ENCODE results near the gene C19orf12.
"Not testable (repeated sequence)": the region's sequence is repeated elsewhere in the genome, so short reads cannot be mapped to it uniquely, and the experiment has no call there.

Gene C19orf12

DNA sequence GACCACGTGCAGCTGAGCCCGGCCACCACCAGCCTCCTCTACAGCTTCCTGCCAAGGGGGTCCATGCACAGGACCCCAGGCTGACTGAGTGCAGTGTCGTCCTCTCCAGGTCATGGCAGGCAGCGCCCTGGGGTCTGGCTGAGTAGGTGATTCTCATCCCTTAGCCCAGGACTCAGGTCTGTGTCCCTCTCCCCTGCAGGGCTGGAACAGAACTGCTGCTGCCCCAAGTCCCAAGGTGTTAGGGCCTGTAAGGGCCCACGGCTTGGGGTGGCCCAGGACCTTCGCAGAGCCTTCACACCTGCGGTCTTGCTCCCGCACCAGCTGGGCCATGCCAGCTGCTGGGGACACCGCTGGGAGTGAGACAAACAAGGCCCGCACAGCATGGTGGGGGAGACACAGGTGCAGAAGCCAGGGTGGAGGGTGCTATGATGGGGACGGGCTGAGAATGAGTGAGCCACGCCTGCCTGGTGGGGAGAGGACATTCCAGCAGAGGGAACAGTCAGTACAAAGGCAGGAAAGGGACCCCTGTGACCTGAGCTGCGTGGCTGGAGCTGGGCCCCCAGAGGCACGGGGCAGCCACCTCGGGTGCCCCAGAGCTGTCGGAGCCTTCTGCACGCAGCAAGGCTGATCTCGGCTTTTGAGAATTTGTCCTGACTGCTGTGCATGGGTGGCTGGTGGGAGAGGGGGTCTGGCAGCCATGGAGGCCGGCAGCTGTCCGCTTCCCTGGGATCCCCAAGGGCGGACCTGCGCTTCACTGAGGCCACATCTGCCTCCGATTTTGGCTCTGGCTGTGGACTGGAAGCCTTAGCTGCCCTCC lies 37.9 kb downstream of the C19orf12 start:
- DNase-seq (ENCODE audit: low spot score) = no peak

DNA sequence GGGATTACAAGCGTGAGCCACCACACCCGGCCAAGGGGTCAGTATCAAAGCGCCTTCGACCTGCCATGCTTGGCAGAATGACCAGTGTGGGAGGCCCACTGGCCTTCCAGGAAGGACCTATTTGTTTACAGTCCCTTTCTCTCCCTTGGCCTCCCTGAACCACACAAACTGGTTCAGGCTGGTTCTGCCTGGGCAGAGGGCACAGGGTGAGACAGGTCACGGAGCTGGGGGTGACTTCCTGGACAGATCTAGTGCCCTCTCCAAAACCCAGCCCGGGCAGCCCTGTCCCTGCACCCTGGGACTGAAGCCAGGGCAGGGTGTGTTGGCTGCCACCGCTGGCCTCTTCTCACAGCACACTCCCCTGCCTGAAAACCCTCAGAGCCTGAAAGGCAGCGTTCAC lies 38.5 kb downstream of the C19orf12 start:
- no peak for DNase-seq (ENCODE audit: low spot score)
- FAIRE-seq = peak; percentile 5

More for the DNA sequence above, 37.9 kb downstream of the C19orf12 start:
- FAIRE-seq = peak; percentile 81

GRCh38 chr19:29675650-29676186 lies 39.3 kb downstream of the C19orf12 start:
- FAIRE-seq = peak; percentile 17
- DNase-seq (ENCODE audit: low spot score) = no peak

- DNase-seq (ENCODE audit: low spot score) (no peak), FAIRE-seq (no peak)
These were observed 39.9 kb downstream of the C19orf12 start for GRCh38 chr19:29675120-29675649.

- no peak for FAIRE-seq
- no peak for DNase-seq (ENCODE audit: low spot score)
These were observed 40.5 kb downstream of the C19orf12 start for GRCh38 chr19:29674374-29675119.

DNA sequence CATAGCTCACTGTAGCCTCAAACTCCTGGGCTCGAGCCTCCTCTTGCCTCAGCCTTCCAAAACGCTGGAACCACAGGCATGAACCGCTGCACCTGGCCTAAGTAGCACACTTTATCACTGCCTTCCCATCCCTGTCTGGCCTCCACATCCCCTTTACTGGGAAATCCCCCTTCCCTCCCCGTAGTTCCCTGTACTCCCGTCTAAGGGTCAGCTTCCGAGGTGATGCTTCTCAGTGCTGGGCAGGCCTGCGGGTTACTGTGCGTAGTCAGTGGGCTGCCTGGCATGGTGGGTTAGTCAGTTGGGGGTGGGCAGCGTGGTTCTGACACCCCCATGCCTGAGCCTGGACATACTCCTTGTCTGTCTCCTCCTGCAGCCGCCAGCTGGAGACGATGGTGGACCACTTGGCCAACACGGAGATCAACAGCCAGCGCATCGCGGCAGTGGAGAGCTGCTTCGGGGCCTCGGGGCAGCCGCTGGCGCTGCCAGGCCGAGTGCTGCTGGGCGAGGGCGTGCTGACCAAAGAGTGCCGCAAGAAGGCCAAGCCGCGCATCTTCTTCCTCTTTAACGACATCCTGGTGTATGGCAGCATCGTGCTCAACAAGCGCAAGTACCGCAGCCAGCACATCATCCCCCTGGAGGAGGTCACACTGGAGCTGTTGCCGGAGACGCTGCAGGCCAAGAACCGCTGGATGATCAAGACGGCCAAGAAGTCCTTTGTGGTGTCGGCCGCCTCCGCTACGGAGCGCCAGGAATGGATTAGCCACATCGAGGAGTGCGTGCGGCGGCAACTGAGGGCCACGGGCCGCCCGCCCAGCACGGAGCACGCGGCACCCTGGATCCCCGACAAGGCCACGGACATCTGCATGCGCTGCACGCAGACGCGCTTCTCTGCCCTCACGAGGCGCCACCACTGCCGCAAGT lies 41.4 kb downstream of the C19orf12 start:
- FAIRE-seq (peak; percentile 70), DNase-seq (ENCODE audit: low spot score) (no peak)

DNA sequence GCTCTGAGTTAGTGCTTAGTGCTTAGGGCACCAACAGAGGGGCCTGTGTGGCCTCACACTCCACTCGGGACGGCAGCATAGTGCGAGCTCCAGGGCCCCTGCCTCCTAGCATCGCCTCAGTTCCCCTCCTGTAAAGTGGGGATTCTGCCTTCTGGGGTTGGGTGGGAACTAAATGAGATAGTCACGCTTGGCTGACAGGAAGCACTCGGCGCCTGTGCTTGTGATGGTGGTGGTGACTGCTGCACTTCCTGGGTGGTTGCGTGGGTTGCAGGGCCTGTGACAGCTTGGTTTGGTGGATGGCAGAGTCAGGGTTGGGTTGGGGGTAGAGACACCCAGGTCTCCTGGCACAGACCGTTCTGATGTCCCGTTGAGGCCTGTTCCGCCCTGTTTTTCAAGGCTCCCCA lies 42.1 kb downstream of the C19orf12 start:
- DNase-seq (ENCODE audit: low spot score) (no peak), FAIRE-seq (peak; percentile 13)

- FAIRE-seq = no peak
- DNase-seq (ENCODE audit: low spot score) = no peak
These were observed 42.6 kb downstream of the C19orf12 start for GRCh38 chr19:29672319-29672932.

DNA sequence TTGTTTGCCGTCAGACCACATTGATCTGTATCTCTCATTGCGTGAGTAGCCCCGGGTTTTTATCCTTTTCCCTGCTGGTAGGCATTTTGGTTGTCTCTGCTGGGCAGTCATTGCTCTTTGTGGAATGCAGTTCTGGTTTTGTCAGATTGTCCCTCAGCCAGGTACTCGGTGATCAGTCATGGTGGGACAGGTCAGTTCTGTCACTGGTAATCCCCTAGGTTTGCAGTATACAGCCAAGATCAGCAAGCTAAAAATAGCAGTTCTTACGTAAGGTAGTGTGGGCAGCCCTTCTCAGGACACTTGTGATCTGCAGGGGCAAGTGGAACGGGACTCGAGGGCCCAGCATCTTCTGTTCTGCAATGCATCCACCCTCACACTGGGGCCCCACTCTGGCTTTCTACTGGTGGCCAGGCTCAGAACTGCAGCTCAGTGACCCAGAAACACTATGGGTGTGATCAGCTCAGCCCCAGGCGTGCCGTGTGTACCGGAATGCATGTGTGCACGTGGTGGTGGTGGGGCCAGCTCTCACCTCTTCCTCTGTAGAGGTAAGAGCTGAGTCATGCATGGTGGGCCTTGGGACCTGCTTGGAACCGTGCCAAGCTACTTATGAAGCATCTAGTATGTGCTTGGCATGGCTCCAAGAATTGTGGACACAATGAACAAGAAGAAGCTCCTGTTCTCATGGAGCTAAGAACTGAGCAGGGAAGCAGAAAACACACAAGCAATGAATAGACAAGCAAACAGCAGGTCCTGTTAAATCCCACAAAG lies 43.5 kb downstream of the C19orf12 start:
- peak; percentile 96 for FAIRE-seq
- peak; percentile 86 for DNase-seq (ENCODE audit: low spot score)

GRCh38 chr19:29671026-29671392 lies 44.1 kb downstream of the C19orf12 start:
- DNase-seq (ENCODE audit: low spot score); FAIRE-seq: not testable (repeated sequence)

DNA sequence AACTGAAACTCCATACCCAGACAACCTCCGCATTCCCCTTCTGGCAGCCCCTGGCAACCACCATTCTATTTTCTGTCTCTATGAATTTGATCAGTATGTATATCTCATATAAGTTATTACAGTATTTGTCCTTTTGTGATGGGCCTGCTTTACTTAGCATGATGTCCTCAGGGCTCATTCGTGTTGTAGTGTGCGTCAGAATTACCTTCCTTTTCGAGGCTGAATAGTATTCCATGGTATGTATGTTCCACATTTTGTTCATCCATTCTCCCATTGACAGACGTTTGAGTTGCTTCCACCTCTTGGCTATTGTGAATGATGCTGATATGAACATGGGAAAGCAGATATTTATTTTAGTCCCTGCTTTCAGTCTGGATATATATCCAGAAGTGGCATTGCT lies 44.8 kb downstream of the C19orf12 start:
- no peak for DNase-seq (ENCODE audit: low spot score)
- no peak for FAIRE-seq

DNA sequence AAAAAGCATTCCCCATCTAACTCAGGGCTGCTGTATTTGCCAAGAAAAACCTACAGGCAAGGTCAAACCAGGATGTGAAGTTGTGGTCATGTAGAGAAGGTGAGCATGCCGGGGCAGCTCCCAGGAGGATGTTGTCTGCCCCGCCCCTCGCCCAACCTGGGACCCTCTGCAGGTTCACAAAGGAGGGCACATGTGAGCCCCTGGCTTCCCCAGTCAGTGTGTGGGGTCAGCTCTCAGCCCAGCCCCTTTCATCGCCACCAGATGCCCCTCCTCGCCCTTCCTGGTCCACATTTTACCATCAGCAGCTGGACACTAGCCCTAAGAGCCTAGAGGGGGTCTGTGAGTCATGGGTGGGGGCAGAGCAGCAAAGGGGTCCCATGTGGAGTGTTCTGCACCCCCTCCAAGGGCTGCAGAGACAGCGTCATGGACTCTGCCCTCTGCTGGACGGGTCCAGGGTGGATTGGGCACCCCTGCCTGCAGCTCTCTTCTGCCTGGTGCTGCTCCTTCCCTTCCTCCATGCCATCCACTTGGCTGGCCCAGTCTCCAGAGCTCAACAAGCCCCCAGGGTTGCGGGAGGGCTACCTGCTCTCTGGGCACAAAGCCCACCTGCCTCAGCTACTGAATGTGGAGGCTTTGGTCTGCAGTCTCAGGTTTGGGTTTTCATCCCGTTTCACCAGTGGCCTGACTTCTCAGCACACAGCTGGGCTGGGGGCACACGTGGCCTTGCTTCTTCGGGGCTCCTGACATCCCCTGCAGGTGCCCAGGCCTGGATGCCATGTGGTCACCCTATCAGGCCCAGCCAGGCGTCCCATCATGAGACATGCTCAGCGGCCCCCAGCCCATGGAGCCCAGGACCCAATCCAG lies 46.1 kb downstream of the C19orf12 start:
- FAIRE-seq (peak; percentile 58), DNase-seq (ENCODE audit: low spot score) (peak; percentile 20)

GRCh38 chr19:29667901-29668341 lies 47.1 kb downstream of the C19orf12 start:
- FAIRE-seq = no peak

GRCh38 chr19:29667387-29667783 lies 47.7 kb downstream of the C19orf12 start:
- FAIRE-seq (no peak), DNase-seq (ENCODE audit: low spot score) (no peak)

More at GRCh38 chr19:29667901-29668341, 47.1 kb downstream of the C19orf12 start:
- DNase-seq (ENCODE audit: low spot score) = peak; percentile 14

DNA sequence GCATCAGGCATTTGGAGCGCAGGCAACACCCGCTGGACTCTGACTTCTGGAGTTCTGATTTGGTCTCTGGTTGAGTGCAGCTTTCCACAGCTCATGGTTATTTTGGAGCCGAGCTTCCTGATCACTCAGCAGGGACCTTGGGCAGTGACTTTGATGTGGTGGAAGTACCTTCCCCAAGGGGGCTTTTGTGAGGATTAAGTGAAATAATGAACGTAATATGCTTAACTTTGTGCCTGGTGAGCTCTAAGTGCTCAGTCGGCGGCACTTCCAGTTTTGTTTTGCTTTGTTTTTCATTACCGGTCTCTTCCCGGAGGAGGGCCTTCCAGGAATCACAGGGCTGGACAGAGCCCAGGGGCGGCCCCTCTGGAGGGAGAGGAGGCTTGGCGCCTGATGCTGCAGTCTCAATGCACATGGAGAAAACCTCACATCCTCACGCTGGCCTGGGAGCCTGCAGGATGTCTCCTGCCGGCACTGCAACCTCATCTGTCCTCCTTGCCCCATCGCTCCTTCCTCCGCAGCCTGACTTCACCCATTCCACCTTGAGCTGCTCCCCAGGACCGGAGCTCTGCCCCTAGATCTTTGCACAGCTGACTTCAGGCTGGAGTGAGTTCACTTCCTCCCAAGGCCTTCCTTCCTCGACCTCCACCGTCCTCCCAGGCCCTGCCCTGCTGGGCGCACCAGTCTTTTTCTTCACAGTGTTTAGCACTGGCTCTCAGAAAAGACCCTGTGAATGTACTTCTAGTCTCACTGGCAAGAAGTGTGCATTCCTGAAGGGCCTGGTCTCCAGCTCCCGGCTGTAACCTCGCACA lies 48.3 kb downstream of the C19orf12 start:
- FAIRE-seq (no peak), DNase-seq (ENCODE audit: low spot score) (peak; percentile 61)

- FAIRE-seq (peak; percentile 96), DNase-seq (ENCODE audit: low spot score) (peak; percentile 46)
These were observed 49.1 kb downstream of the C19orf12 start for GRCh38 chr19:29665826-29666577.

DNA sequence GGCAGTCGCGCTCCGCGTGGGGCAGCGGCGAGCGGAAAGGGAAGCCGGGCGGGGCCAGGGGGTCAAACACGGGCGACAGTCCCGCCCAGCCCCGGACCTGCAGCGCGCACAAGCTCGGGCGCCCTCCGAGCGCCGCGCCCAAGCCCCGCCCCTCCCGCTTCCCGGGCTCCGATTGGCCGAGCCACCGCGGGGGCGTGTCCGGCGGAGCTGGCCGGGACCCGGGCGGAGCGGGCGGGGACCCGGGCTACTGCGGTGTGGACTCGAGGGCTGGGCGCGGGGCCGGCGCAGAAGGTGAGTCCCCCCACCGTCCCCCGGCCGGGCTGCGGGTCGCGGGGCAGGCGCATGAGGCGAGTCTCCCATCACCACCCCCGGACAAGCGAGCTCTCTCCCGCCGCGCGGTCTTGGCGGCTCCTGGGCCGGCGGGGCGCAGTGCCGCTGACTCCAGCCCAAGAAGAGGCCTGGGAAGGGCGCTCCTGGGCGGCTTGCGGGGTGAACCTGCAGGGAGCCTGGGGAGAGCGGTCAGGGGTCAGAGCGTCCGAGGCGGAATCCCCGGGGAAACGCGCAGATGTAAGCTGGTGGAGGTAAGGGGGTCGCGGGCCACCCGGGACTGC lies 49.7 kb downstream of the C19orf12 start, which contains the start of gene PLEKHF1:
PLEKHF1 (plus strand) TSS at position 247 of the 611 bp plus-strand sequence. CDS start 8,379 bp downstream, outside the sequence.
- FAIRE-seq = peak; percentile 94
- DNase-seq (ENCODE audit: low spot score) = peak; percentile 99

All from urothelium cell line (cell line).